Loucy (cell line): ENCODE measurements around the gene MED20.
A peak's percentile ranks its signal among the peaks of the same experiment; 100 is the strongest.

Experiments
- H2AFZ ChIP-seq: fragments of 200-600 bp; sonication (generic); 2 replicates; pipeline ENCODE4 v1.6.0; 2016; ENCODE audit warnings: antibody characterized with exemption, mild to moderate bottlenecking, low read length, moderate library complexity
- H3F3A ChIP-seq: fragments of 200-600 bp; 2 replicates; pipeline ENCODE4 v1.6.0; 2016; ENCODE audit warnings: antibody characterized with exemption, low read depth, mild to moderate bottlenecking
- H3K27me3 ChIP-seq: fragments of 200-600 bp; sonication (generic); 2 replicates; pipeline ENCODE4 v1.6.1; 2014; ENCODE audit warnings: low read length, mild to moderate bottlenecking; ENCODE audit not compliant: insufficient read depth, poor library complexity, severe bottlenecking
- H3K36me3 ChIP-seq: fragments of 200-600 bp; sonication (generic); 2 replicates; pipeline ENCODE4 v1.6.1; 2016; ENCODE audit warnings: low read length; ENCODE audit not compliant: insufficient read depth
- H3K4me1 ChIP-seq: fragments of 200-600 bp; sonication (generic); 2 replicates; pipeline ENCODE4 v1.5.1; 2014; ENCODE audit warnings: low read length, mild to moderate bottlenecking; ENCODE audit not compliant: insufficient read depth, poor library complexity, severe bottlenecking
- H3K4me2 ChIP-seq: fragments of 200-600 bp; sonication (generic); 2 replicates; pipeline ENCODE4 v1.6.0; 2014; ENCODE audit warnings: antibody characterized with exemption, low read length, low read depth, mild to moderate bottlenecking; ENCODE audit not compliant: poor library complexity, severe bottlenecking
- H3K4me3 ChIP-seq: fragments of 200-600 bp; sonication (generic); 2 replicates; pipeline ENCODE4 v1.5.1; 2014; ENCODE audit warnings: low read length, mild to moderate bottlenecking, mixed read lengths; ENCODE audit not compliant: poor library complexity, severe bottlenecking
- H3K79me2 ChIP-seq: fragments of 200-600 bp; sonication (generic); 2 replicates; pipeline ENCODE4 v1.6.1; 2014; ENCODE audit warnings: low read length; ENCODE audit not compliant: insufficient read depth
- H3K9ac ChIP-seq: fragments of 200-600 bp; sonication (generic); 2 replicates; pipeline ENCODE4 v1.6.0; 2014; ENCODE audit warnings: mild to moderate bottlenecking, low read depth, low read length, moderate library complexity; ENCODE audit not compliant: poor library complexity, severe bottlenecking
- H3K9me2 ChIP-seq: fragments of 200-600 bp; sonication (generic); replicated peaks from 2 replicates; pipeline ENCODE4 v1.6.1; 2016; ENCODE audit warnings: low read depth, low read length, mixed read lengths
- H3K9me3 ChIP-seq: fragments of 200-600 bp; sonication (generic); 2 replicates; pipeline ENCODE4 v1.6.1; 2014; ENCODE audit warnings: mild to moderate bottlenecking, antibody characterized with exemption, low read length, low read depth; ENCODE audit not compliant: insufficient read depth
- H4K20me1 ChIP-seq: fragments of 200-600 bp; sonication (generic); 2 replicates; pipeline ENCODE4 v1.6.0; 2014; ENCODE audit warnings: antibody characterized with exemption, low read length, mild to moderate bottlenecking; ENCODE audit not compliant: insufficient read depth, poor library complexity, severe bottlenecking
- CTCF ChIP-seq: fragments of 200-600 bp; sonication (generic); conservative IDR thresholded peaks from 2 replicates; pipeline ENCODE4 v1.5.1; 2014; ENCODE audit warnings: mild to moderate bottlenecking, antibody characterized with exemption, low read length
- EZH2phosphoT487 ChIP-seq: fragments of 200-600 bp; IDR thresholded peaks from 2 replicates; pipeline ENCODE4 v1.6.1; 2018; ENCODE audit warnings: antibody characterized with exemption, mild to moderate bottlenecking, moderate library complexity, borderline replicate concordance

Gene MED20

DNA sequence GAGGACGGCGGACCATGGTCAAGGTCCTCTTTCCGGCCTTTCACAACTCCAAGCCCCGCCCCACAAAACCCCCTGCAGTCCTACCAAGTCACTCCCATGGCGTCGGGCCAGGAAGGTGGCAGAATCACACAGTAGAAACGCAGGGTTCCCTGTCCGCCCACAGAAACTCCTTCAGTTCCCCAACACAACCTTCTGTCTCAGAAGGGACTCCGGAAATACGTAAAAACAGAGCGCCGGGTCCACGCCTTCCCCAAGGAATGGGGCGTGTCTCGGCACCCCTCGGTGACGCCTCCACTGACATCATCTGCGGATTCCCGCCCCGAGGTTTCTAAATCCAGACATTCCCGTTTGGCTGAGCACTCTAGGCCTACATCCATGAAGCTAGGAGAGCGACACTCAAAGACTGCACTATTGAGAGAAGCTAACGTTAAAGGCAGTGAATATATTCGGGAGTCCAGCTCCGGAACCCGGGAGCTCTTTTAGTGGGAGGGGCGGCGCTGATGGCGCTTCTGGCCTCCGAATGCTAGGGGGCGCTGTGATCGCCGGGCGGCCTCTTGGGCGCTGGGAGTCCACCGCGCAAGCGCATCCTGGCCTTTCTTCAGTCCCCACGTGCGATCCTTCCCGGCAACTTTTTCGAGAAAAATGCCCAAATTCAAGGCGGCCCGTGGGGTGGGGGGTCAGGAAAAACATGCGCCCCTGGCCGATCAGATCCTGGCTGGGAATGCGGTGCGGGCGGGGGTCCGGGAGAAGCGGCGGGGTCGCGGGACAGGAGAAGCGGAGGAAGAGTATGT, at the start of gene MED20, which contains the start of gene BYSL:
Gene MED20, minus strand, starts transcription at position 219 of the 791 bp plus-strand sequence. Its CDS starts 121 bp downstream, at position 98.
Gene BYSL, plus strand, starts transcription at position 579 of the 791 bp plus-strand sequence. Its CDS starts 64 bp downstream, at position 643.
- Histone ChIP-seq H3K4me3 (peak within 1 kb of the TSS; percentile 80), H3K4me1 (peaks cover 48% of the 10 kb centered on the region), H3K27me3 (no peaks in the 10 kb centered on the region), H3K36me3 (no peaks in the 10 kb centered on the region), H3K9me2 (no peaks in the 10 kb centered on the region), H3K9ac (peak within 1 kb of the TSS; percentile 86), H4K20me1 (peaks cover 31% of the 10 kb centered on the region), H3K79me2 (peaks cover 75% of the 10 kb centered on the region), H3K4me2 (peak within 1 kb of the TSS; percentile 100), H3F3A (no peaks in the 10 kb centered on the region), H2AFZ (peak within 1 kb of the TSS; percentile 86), H3K9me3 (no peaks in the 10 kb centered on the region)
- TF ChIP-seq EZH2phosphoT487 (no peak), CTCF (peak; percentile 87)

GRCh38 chr6:41970436-41970846, 49.5 kb upstream of the MED20 start:
- H3K4me1 ChIP-seq: peaks cover 12% of the 10 kb centered on the region
- H3K9ac ChIP-seq: no peak overlapping the region
- no peaks in the 10 kb centered on the region for H3K27me3 ChIP-seq
- no peaks in the 10 kb centered on the region for H4K20me1 ChIP-seq
- H3K9me2 ChIP-seq: no peaks in the 10 kb centered on the region
- no peaks in the 10 kb centered on the region for H3K9me3 ChIP-seq
- no peaks in the 10 kb centered on the region for H3K36me3 ChIP-seq
- peak overlapping the region; percentile 18 for H3K4me2 ChIP-seq
- 0 out of 2 replicates have a peak overlapping the region, but pooled peaks have one; percentile 3 for H2AFZ ChIP-seq
- TF ChIP-seq CTCF (no peak), EZH2phosphoT487 (no peak)
- no peak overlapping the region for H3K4me3 ChIP-seq
- no peaks in the 10 kb centered on the region for H3K79me2 ChIP-seq
- no peaks in the 10 kb centered on the region for H3F3A ChIP-seq

- Histone ChIP-seq H3K27me3 (no peaks in the 10 kb centered on the region), H3K9ac (no peak overlapping the region), H3K36me3 (no peaks in the 10 kb centered on the region), H3K79me2 (no peaks in the 10 kb centered on the region), H2AFZ (no peak overlapping the region), H3K4me1 (peaks cover 12% of the 10 kb centered on the region), H3K4me3 (no peak overlapping the region), H3F3A (no peaks in the 10 kb centered on the region), H3K9me3 (no peaks in the 10 kb centered on the region), H4K20me1 (no peaks in the 10 kb centered on the region), H3K4me2 (no peak overlapping the region), H3K9me2 (no peaks in the 10 kb centered on the region)
- TF ChIP-seq CTCF (no peak), EZH2phosphoT487 (no peak)
These were observed 46.7 kb upstream of the MED20 start for GRCh38 chr6:41967312-41968287.
